Coronary artery (tissue), 2 donors: ENCODE measurements around the gene WSCD2.

Experiments
- DNase-seq: peaks from one replicate; pipeline ENCODE4 v3.0.0-alpha.2; 2017; ENCODE audit warnings: low spot score
- H3K27ac ChIP-seq, 2 donors: fragments of 200-600 bp; sonication (generic); one replicate each; pipeline ENCODE4 v1.5.1; 2016 to 2019
- H3K4me3 ChIP-seq: fragments of 200-600 bp; sonication (generic); 2 replicates; pipeline ENCODE4 v1.5.1; 2016; ENCODE audit warnings: mild to moderate bottlenecking, moderate library complexity
- CTCF ChIP-seq: fragments of 200-600 bp; sonication (generic); IDR thresholded peaks from one replicate; pipeline ENCODE4 v1.5.1; 2019; ENCODE audit warnings: antibody characterized with exemption

WSCD2 gene

DNA sequence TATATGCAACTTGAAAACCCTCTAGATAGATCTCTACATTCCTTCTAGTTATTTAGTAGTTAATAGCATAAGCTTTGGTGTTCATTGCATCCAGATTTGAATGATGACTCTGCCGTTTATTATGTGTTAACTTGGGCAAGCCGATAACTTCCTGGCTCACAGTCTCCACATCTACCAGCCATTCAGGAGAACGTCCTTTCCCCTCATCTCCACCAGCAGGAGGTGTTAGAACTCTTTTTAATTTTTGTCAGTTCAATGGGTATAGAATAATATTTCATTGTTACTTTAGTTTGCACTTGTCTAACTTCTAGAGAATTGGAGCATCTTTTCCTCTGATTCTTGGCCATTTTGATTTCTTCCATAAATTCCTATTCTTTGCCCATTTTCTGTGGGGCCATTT lies 30.0 kb upstream of the WSCD2 start:
- DNase-seq, result peak; percentile 16
- Histone ChIP-seq H3K27ac (no peak overlapping the region), H3K4me3 (no peak overlapping the region)
- TF ChIP-seq CTCF, result peak; percentile 35

- no peak for TF ChIP-seq CTCF
- no peak overlapping the region for H3K27ac ChIP-seq
- DNase-seq, result peak; percentile 8
- no peak overlapping the region for H3K4me3 ChIP-seq
Observed at GRCh38 chr12:108099778-108100489, 29.2 kb upstream of the WSCD2 start.

DNA sequence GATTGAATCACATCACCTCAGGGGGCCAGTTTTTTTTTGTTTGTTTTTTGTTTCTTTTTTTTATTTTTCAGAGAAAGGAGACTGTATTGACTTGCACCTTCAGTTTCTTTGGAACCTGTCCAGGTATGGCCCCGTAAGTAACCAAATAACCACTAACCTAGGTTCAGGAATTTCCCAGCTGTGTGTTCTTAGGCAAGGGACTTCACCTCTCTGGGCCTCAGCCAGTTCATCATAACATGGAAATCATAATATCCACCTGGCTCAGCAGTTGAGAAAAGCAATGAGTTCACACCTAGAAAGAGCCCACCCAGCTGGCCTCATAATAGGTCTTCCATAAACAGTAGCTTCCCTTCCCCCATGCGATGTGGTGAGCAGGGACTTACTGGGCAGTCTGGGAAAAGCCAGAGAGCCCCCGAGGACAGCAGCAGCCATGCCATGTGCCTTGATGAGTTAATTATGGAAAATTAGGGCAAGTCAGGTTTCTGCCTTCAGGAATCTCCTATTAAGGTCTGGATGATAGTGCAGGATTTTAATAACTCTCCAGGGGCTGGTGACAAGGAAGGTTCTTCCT lies 27.4 kb upstream of the WSCD2 start:
- DNase-seq, result peak; percentile 56
- no peak overlapping the region for H3K27ac ChIP-seq
- no peak overlapping the region for H3K4me3 ChIP-seq
- no peak for TF ChIP-seq CTCF

DNA sequence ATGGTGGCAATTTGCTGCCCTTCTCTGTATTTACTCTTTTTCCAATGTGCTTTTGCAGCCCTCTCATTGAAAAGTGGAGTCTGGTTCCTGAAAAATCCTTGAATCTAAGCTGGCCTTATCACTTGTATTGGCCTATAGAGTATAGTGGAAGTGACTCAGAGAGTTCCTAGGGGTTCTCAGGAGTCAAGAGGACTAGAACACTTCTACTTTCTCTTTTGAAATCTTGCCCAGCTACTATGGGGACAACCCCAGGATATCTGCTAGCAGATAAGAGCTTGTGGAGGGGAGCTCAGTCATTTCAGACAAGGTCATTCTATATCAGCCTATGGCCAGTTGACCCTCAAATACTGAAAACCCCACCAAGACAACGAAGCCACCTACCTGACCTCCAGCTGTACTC lies 26.7 kb upstream of the WSCD2 start:
- no peak for TF ChIP-seq CTCF

DNA sequence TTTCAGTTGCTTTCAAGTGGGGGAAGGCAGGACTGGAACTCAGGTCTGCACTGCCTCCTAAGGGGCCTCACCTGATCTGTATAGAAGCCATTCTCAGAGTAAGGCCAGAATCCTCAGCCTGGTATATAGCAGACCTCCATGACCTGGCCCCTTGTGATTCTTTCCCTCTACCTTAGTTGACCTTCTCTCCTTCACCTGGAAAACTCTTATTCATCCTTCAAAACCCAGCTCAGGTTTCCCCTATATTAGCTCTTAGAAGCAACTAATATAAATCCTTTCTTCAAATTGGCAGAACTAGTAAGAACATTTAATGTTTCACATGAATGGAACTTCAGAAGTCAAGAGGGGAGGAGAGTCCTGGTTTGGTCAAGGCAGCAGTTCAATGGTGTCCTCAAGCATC lies 26.0 kb upstream of the WSCD2 start:
- DNase-seq, result no peak
- H3K27ac ChIP-seq, result no peak overlapping the region
- no peak overlapping the region for H3K4me3 ChIP-seq
- no peak for TF ChIP-seq CTCF

More for the DNA sequence above, 26.7 kb upstream of the WSCD2 start:
- DNase-seq, result no peak
- H3K4me3 ChIP-seq, result no peak overlapping the region
- no peak overlapping the region for H3K27ac ChIP-seq

- no peak overlapping the region for H3K4me3 ChIP-seq
- no peak for TF ChIP-seq CTCF
- DNase-seq, result peak; percentile 8
Observed at GRCh38 chr12:108103517-108103916, 25.6 kb upstream of the WSCD2 start.

DNA sequence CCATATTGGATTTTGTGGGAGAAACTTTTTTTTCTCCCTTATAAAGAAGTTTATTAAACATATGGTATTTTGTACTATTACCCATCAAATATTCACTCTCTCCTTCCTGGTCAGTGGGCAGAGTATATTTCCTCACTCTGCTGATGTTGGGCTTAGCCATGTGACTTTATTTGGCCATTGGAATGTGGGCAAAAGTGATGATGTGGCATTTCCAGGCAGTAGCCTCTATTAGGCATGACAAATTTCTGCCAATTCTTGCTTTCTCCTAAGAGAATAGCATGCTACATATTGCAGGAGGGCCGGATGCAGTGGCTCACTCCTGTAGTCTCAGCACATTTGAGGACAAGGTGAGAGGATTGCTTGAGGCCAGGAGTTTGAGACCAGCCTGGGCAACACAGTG lies 24.4 kb upstream of the WSCD2 start:
- TF ChIP-seq CTCF, result no peak
- H3K27ac ChIP-seq, result no peak overlapping the region
- peak; percentile 16 for DNase-seq
- H3K4me3 ChIP-seq, result no peak overlapping the region

More at GRCh38 chr12:108103517-108103916, 25.6 kb upstream of the WSCD2 start:
- no peak overlapping the region for H3K27ac ChIP-seq
